Measurements from ENCODE around the gene KLHL22. TPM values are rescaled to one million over a fixed set of nuclear protein-coding genes. Genes with fewer than 3 reads are reported as not detected.

Gene KLHL22
- total and polyA plus RNA-seq, 2 of the 4 experiments (the other 2 are of a cell fraction): 27.1 to 30.1 TPM

- peak overlapping the region; percentile 50 for H3K27ac ChIP-seq (ENCODE audit: insufficient read depth, low read length)
- peaks cover 28% of the 10 kb centered on the region for H3K36me3 ChIP-seq (ENCODE audit: control insufficient read depth, insufficient read depth, low read length)
- BruUV-seq (replicated peaks): no TSS peak
Observed at GRCh38 chr22:20520093-20520511, 24.5 kb upstream of the KLHL22 start.

More at GRCh38 chr22:20520093-20520511, 24.5 kb upstream of the KLHL22 start:
- Histone ChIP-seq H2BK20ac (ENCODE audit: low read depth, low read length) (no peak overlapping the region), H4K91ac (ENCODE audit: insufficient read depth, low read depth, low read length) (peak overlapping the region; percentile 41; the same call in 1 of the 2 replicates), H3K9me3 (ENCODE audit: control insufficient read depth, insufficient read depth, low read length) (no peaks in the 10 kb centered on the region), H3K23ac (ENCODE audit: low read depth, low read length) (peak overlapping the region; percentile 65; the same call in 1 of the 2 replicates), H3K4me2 (ENCODE audit: low read depth, low read length) (peak overlapping the region; percentile 15; the same call in 1 of the 2 replicates), H2BK5ac (ENCODE audit: low read depth, low read length, poor library complexity, severe bottlenecking) (peak overlapping the region; percentile 22), H3K79me1 (ENCODE audit: low read depth in 1 of 2, low read length in 2 of 2) (peaks cover 3 to 78% of the 10 kb centered on the region in 2 experiments; a peak in 3 of 4 replicates), H2BK120ac (ENCODE audit: low read depth, low read length) (no peak overlapping the region), H4K20me1 (ENCODE audit: insufficient read depth, low read length) (peaks cover 88% of the 10 kb centered on the region), H3K14ac (replicated peaks; ENCODE audit: low read depth, low read length) (no peak overlapping the region), H3K4ac (ENCODE audit: low read depth, low read length) (no peak overlapping the region; the same call in 1 of the 2 replicates), H3K4me3 (ENCODE audit: insufficient read depth, low read depth, low read length) (no peak overlapping the region), H2BK15ac (ENCODE audit: low read depth, low read length) (peak overlapping the region; percentile 39; the same call in 1 of the 3 replicates), H4K8ac (ENCODE audit: low read depth in 2 of 2, low read length in 2 of 2) (peak overlapping the region in 1 of 2 experiments; percentile 6; a peak in 1 of 4 replicates), H3K18ac (ENCODE audit: low read depth, low read length) (no peak overlapping the region; the same call in 1 of the 2 replicates), H2AFZ (replicated peaks; ENCODE audit: low read length, poor library complexity) (no peak overlapping the region), H4K5ac (ENCODE audit: low read depth, low read length) (no peak overlapping the region), H3K4me1 (ENCODE audit: control insufficient read depth, insufficient read depth, low read length) (peaks cover 36% of the 10 kb centered on the region), H3K27me3 (ENCODE audit: control insufficient read depth, insufficient read depth, low read length) (no peaks in the 10 kb centered on the region), H2AK9ac (replicated peaks; ENCODE audit: low read depth, low read length, poor library complexity) (no peak overlapping the region), H3K9me1 (ENCODE audit: insufficient read depth, low read length) (peaks cover 56% of the 10 kb centered on the region), H3K56ac (ENCODE audit: extremely low read depth, insufficient read depth, low read length) (no peak overlapping the region), H3K9ac (ENCODE audit: low read depth, low read length) (no peak overlapping the region), H2AK5ac (ENCODE audit: low read depth, low read length) (peak overlapping the region; percentile 30)
- in situ Hi-C loops (cut with MboI; ENCODE audit: low sequenced_read_pairs): no loop called here
- dilution Hi-C loops (cut with HindIII; ENCODE audit: low sequenced_read_pairs, unreplicated experiment): no loop called here
- TF ChIP-seq MXI1 (IDR thresholded peaks at IDR 0.05; ENCODE audit: borderline replicate concordance, low read depth, low read length) (peak; percentile 77; the same call in 1 of the 2 replicates), MAFK (IDR thresholded peaks at IDR 0.05; ENCODE audit: low read depth, low read length) (peak; percentile 40; the same call in 1 of the 2 replicates), RFX5 (IDR thresholded peaks at IDR 0.05; ENCODE audit: low read depth, low read length) (no peak), BHLHE40 (IDR thresholded peaks at IDR 0.05; ENCODE audit: low read depth, low read length) (peak; percentile 90), CEBPB (IDR thresholded peaks at IDR 0.05; ENCODE audit: low read depth, low read length) (0 out of 2 replicates have a peak, but pooled peaks have one; percentile 8), RAD21 (IDR thresholded peaks at IDR 0.05; ENCODE audit: low read length) (0 out of 2 replicates have a peak, but pooled peaks have one; percentile 1), POLR2A (IDR thresholded peaks at IDR 0.05; ENCODE audit: low read depth, low read length) (no peak), MAZ (IDR thresholded peaks at IDR 0.05; ENCODE audit: borderline replicate concordance, low read depth, low read length) (no peak), FOS (IDR thresholded peaks at IDR 0.05; ENCODE audit: low read depth, low read length) (peak; percentile 67; the same call in 1 of the 2 replicates)
- TF ChIP-seq, protein P1, sequence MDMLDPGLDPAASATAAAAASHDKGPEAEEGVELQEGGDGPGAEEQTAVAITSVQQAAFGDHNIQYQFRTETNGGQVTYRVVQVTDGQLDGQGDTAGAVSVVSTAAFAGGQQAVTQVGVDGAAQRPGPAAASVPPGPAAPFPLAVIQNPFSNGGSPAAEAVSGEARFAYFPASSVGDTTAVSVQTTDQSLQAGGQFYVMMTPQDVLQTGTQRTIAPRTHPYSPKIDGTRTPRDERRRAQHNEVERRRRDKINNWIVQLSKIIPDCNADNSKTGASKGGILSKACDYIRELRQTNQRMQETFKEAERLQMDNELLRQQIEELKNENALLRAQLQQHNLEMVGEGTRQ (IDR thresholded peaks at IDR 0.05; ENCODE audit: low read depth, low read length): peak; percentile 71
- DNase-seq (peak; percentile 82), ATAC-seq (ENCODE audit: low read depth) (peak; percentile 58)
- ChIA-PET POLR2A (ENCODE audit: unreplicated experiment) (no interaction called here), CTCF (interaction anchor here (0.7 to 1.0 kb wide), 2 partner anchors 21 to 53 kb away, joined by 3 read pairs; no protein-coding TSS in a partner anchor)
- 60% methylated on average over 1 of the region's 7 CpGs; no CpG with 5 or more reads in 1 of the 2 experiments for WGBS, 2 experiments (ENCODE audit: extremely low coverage in 2 of 2, insufficient read length in 1 of 2)
- intact Hi-C loops (cut with micrococcal nuclease): no loop called here

Data from IMR-90 (cell line).